Trophoblast cell (in vitro differentiated cells and primary cell): ENCODE data around the gene BBS9.

ENCODE experiments used
- DNase-seq, 2 donors: peaks; one replicate each; pipeline ENCODE4 v3.0.0-alpha.2; 2016
- H2AFZ ChIP-seq: 2 replicates; pipeline ENCODE4 v1.6.1; 2013; ENCODE audit warnings: low read length, moderate library complexity, mild to moderate bottlenecking; ENCODE audit not compliant: insufficient read depth, poor library complexity
- H2AK5ac ChIP-seq: 2 replicates; pipeline ENCODE4 v1.6.1; 2013; ENCODE audit warnings: mild to moderate bottlenecking, low read length
- H2BK120ac ChIP-seq: 2 replicates; pipeline ENCODE4 v1.6.1; 2013; ENCODE audit warnings: low read length, mild to moderate bottlenecking, moderate library complexity; ENCODE audit not compliant: insufficient read depth, poor library complexity
- H2BK12ac ChIP-seq: 2 replicates; pipeline ENCODE4 v1.6.1; 2013; ENCODE audit warnings: mild to moderate bottlenecking, low read length, moderate library complexity
- H2BK5ac ChIP-seq: 2 replicates; pipeline ENCODE4 v1.6.1; 2013; ENCODE audit warnings: low read length, low read depth, moderate library complexity, mild to moderate bottlenecking; ENCODE audit not compliant: poor library complexity
- H3K14ac ChIP-seq: 2 replicates; pipeline ENCODE4 v1.6.1; 2013; ENCODE audit warnings: mild to moderate bottlenecking, low read length
- H3K18ac ChIP-seq: 2 replicates; pipeline ENCODE4 v1.6.1; 2013; ENCODE audit warnings: mild to moderate bottlenecking, low read length
- H3K23ac ChIP-seq: 2 replicates; pipeline ENCODE4 v1.6.1; 2013; ENCODE audit warnings: low read length
- H3K27ac ChIP-seq: 2 replicates; pipeline ENCODE4 v1.5.1; 2013; ENCODE audit warnings: low read depth, mild to moderate bottlenecking, inconsistent platforms, low read length, moderate library complexity
- H3K27me3 ChIP-seq: 2 replicates; pipeline ENCODE4 v1.6.1; 2013; ENCODE audit warnings: inconsistent platforms, mild to moderate bottlenecking, low read length, moderate library complexity; ENCODE audit not compliant: insufficient read depth
- H3K36me3 ChIP-seq, 2 experiments: 1 replicate in 1 of 2; 2 replicates in 1 of 2; pipeline ENCODE4 v1.6.1; 2013; ENCODE audit warnings: low read length in 2 of 2, mild to moderate bottlenecking in 2 of 2, moderate library complexity in 1 of 2; ENCODE audit not compliant: insufficient read depth in 2 of 2, control insufficient read depth in 1 of 2
- H3K4ac ChIP-seq: 2 replicates; pipeline ENCODE4 v1.6.1; 2013; ENCODE audit warnings: low read depth, mild to moderate bottlenecking, low read length, moderate library complexity
- H3K4me1 ChIP-seq, 2 experiments: 1 replicate in 1 of 2; 2 replicates in 1 of 2; pipeline ENCODE4 v1.6.1; 2013; ENCODE audit warnings: low read length in 2 of 2, mild to moderate bottlenecking in 2 of 2, moderate library complexity in 1 of 2; ENCODE audit not compliant: insufficient read depth in 2 of 2, control insufficient read depth in 1 of 2
- H3K4me2 ChIP-seq: 2 replicates; pipeline ENCODE4 v1.6.1; 2013; ENCODE audit warnings: inconsistent platforms, mild to moderate bottlenecking, low read length, moderate library complexity
- H3K4me3 ChIP-seq: 2 replicates; pipeline ENCODE4 v1.5.1; 2013; ENCODE audit warnings: mild to moderate bottlenecking, low read depth, low read length, inconsistent platforms
- H3K79me1 ChIP-seq: one replicate; pipeline ENCODE4 v1.6.1; 2013; ENCODE audit warnings: low read length
- H3K79me2 ChIP-seq: 2 replicates; pipeline ENCODE4 v1.6.1; 2013; ENCODE audit warnings: low read length, mild to moderate bottlenecking; ENCODE audit not compliant: control insufficient read depth, insufficient read depth, poor library complexity
- H3K9ac ChIP-seq: 2 replicates; pipeline ENCODE4 v1.6.1; 2013; ENCODE audit warnings: mild to moderate bottlenecking, low read length
- H3K9me3 ChIP-seq: 2 replicates; pipeline ENCODE4 v1.6.1; 2013; ENCODE audit warnings: low read depth, mild to moderate bottlenecking, control low read depth, inconsistent platforms, low read length; ENCODE audit not compliant: insufficient read depth
- H4K12ac ChIP-seq: 2 replicates; pipeline ENCODE4 v1.6.1; 2013; ENCODE audit warnings: low read depth, mild to moderate bottlenecking, low read length, moderate library complexity
- H4K8ac ChIP-seq: 2 replicates; pipeline ENCODE4 v1.6.1; 2013; ENCODE audit warnings: low read depth, mild to moderate bottlenecking, low read length, moderate library complexity
- H4K91ac ChIP-seq: one replicate; pipeline ENCODE4 v1.6.1; 2013; ENCODE audit warnings: low read depth, mild to moderate bottlenecking, low read length, moderate library complexity
- WGBS: extraction: QIAGEN DNeasy Blood & Tissue Kit; methylation state at CpG from one replicate; pipeline ENCODE4 v1.1.7; 2013; ENCODE audit warnings: missing lambda C conversion rate; ENCODE audit not compliant: insufficient read length, insufficient coverage; ENCODE audit errors: extremely low coverage; 5-methylcytosine and 5-hydroxymethylcytosine counted together

The BBS9 gene

GRCh38 chr7:33310546-33310945, 181.2 kb downstream of the BBS9 start:
- H3K79me1 ChIP-seq, result no peaks in the 10 kb centered on the region
- no peak for DNase-seq

GRCh38 chr7:33325754-33326484, 196.6 kb downstream of the BBS9 start:
- H2BK120ac ChIP-seq, result no peak overlapping the region
- H3K79me2 ChIP-seq, result no peaks in the 10 kb centered on the region
- no peaks in the 10 kb centered on the region for H3K27me3 ChIP-seq
- DNase-seq, result peak; percentile 28 to 33
- no peaks in the 10 kb centered on the region for H3K9me3 ChIP-seq
- no peak overlapping the region for H2AK5ac ChIP-seq
- H3K23ac ChIP-seq, result no peak overlapping the region
- no peak overlapping the region for H4K12ac ChIP-seq
- no peak overlapping the region for H3K4me2 ChIP-seq
- H3K4me1 ChIP-seq, result no peaks in the 10 kb centered on the region
- no peak overlapping the region for H3K4ac ChIP-seq
- no peak overlapping the region for H2BK5ac ChIP-seq
- no peak overlapping the region for H3K18ac ChIP-seq
- no peak overlapping the region for H2BK12ac ChIP-seq
- H3K36me3 ChIP-seq, result no peaks in the 10 kb centered on the region
- H4K91ac ChIP-seq, result no peak overlapping the region
- H3K79me1 ChIP-seq, result no peaks in the 10 kb centered on the region
- no peak overlapping the region for H4K8ac ChIP-seq
- H3K4me3 ChIP-seq, result no peak overlapping the region
- H3K14ac ChIP-seq, result no peak overlapping the region
- WGBS, result no CpG with 5 or more reads among the region's 4 CpGs
- no peak overlapping the region for H2AFZ ChIP-seq
- no peak overlapping the region for H3K27ac ChIP-seq
- H3K9ac ChIP-seq, result no peak overlapping the region

More at GRCh38 chr7:33310546-33310945, 181.2 kb downstream of the BBS9 start:
- H2BK5ac ChIP-seq, result no peak overlapping the region
- H2BK12ac ChIP-seq, result no peak overlapping the region
- H2AFZ ChIP-seq, result no peak overlapping the region
- H4K8ac ChIP-seq, result no peak overlapping the region
- H3K4me3 ChIP-seq, result no peak overlapping the region
- H3K9ac ChIP-seq, result no peak overlapping the region
- H2BK120ac ChIP-seq, result no peak overlapping the region
- no peak overlapping the region for H4K91ac ChIP-seq
- no peak overlapping the region for H3K14ac ChIP-seq
- no peaks in the 10 kb centered on the region for H3K9me3 ChIP-seq
- no CpG with 5 or more reads among the region's 1 CpG for whole genome bisulfite sequencing
- H3K4me1 ChIP-seq, result no peaks in the 10 kb centered on the region
- H2AK5ac ChIP-seq, result no peak overlapping the region
- H3K79me2 ChIP-seq, result no peaks in the 10 kb centered on the region
- H3K4me2 ChIP-seq, result no peak overlapping the region
- no peaks in the 10 kb centered on the region for H3K36me3 ChIP-seq
- H3K18ac ChIP-seq, result no peak overlapping the region
- H3K27me3 ChIP-seq, result no peaks in the 10 kb centered on the region
- H3K4ac ChIP-seq, result no peak overlapping the region
- no peak overlapping the region for H4K12ac ChIP-seq
- no peak overlapping the region for H3K23ac ChIP-seq
- H3K27ac ChIP-seq, result no peak overlapping the region

- no peak overlapping the region for H2BK12ac ChIP-seq
- no peak overlapping the region for H3K4ac ChIP-seq
- H4K12ac ChIP-seq, result no peak overlapping the region
- no peak overlapping the region for H3K23ac ChIP-seq
- no peak overlapping the region for H3K9ac ChIP-seq
- no peaks in the 10 kb centered on the region for H3K79me2 ChIP-seq
- no peak overlapping the region for H2AK5ac ChIP-seq
- no peak overlapping the region for H2BK5ac ChIP-seq
- H4K91ac ChIP-seq, result no peak overlapping the region
- no CpG with 5 or more reads among the region's 3 CpGs for WGBS
- H4K8ac ChIP-seq, result no peak overlapping the region
- no peaks in the 10 kb centered on the region for H3K9me3 ChIP-seq
- no peak overlapping the region for H3K27ac ChIP-seq
- no peak overlapping the region for H3K14ac ChIP-seq
- DNase-seq, result peak; percentile 16 to 47
- no peaks in the 10 kb centered on the region for H3K27me3 ChIP-seq
- no peak overlapping the region for H3K18ac ChIP-seq
- H3K79me1 ChIP-seq, result no peaks in the 10 kb centered on the region
- no peak overlapping the region for H3K4me2 ChIP-seq
- no peak overlapping the region for H3K4me3 ChIP-seq
- no peak overlapping the region for H2AFZ ChIP-seq
- no peaks in the 10 kb centered on the region for H3K4me1 ChIP-seq
- H3K36me3 ChIP-seq, result no peaks in the 10 kb centered on the region
- H2BK120ac ChIP-seq, result no peak overlapping the region
Measured at GRCh38 chr7:33326485-33326848, 197.1 kb downstream of the BBS9 start.

- Histone ChIP-seq H3K79me1 (no peaks in the 10 kb centered on the region), H2AK5ac (no peak overlapping the region), H3K79me2 (no peaks in the 10 kb centered on the region), H2AFZ (no peak overlapping the region), H3K4me3 (no peak overlapping the region), H4K91ac (no peak overlapping the region), H3K18ac (no peak overlapping the region), H3K4ac (no peak overlapping the region), H3K36me3 (no peaks in the 10 kb centered on the region), H3K14ac (no peak overlapping the region), H3K27me3 (no peaks in the 10 kb centered on the region), H3K27ac (no peak overlapping the region), H4K12ac (no peak overlapping the region), H3K9ac (no peak overlapping the region), H3K9me3 (no peaks in the 10 kb centered on the region), H3K23ac (no peak overlapping the region), H2BK5ac (no peak overlapping the region), H3K4me1 (no peaks in the 10 kb centered on the region), H2BK120ac (no peak overlapping the region), H2BK12ac (no peak overlapping the region), H4K8ac (no peak overlapping the region), H3K4me2 (no peak overlapping the region)
- peak; percentile 8 to 73 for DNase-seq
- no CpG with 5 or more reads among the region's 1 CpG for WGBS
Measured at GRCh38 chr7:33327427-33327826, 198.1 kb downstream of the BBS9 start.
